AG09309 (cell line): ENCODE data around the gene ZBTB11.
"Not testable (repeated sequence)": the region's sequence is repeated elsewhere in the genome, so short reads cannot be mapped to it uniquely, and the experiment has no call there.

Experiments
- DNase-seq: peaks from one replicate; pipeline ENCODE4 v3.0.0-alpha.2; 2010; ENCODE audit warnings: low read depth
- H3K4me3 ChIP-seq: 2 replicates; pipeline ENCODE4 v1.5.1; 2011; ENCODE audit warnings: mild to moderate bottlenecking, low read depth, low read length, moderate library complexity; ENCODE audit not compliant: control insufficient read depth
- CTCF ChIP-seq: IDR thresholded peaks from 2 replicates; pipeline ENCODE4 v1.5.1; 2011; ENCODE audit warnings: mild to moderate bottlenecking, low read depth, low read length, inconsistent platforms; ENCODE audit not compliant: insufficient read depth, control insufficient read depth; ENCODE audit errors: missing control alignments

Gene ZBTB11

GRCh38 chr3:101615525-101615924 is 61.4 kb downstream of the ZBTB11 start:
- no peak for DNase-seq
- H3K4me3 ChIP-seq = no peak overlapping the region
- TF ChIP-seq CTCF = no peak

- H3K4me3 ChIP-seq, DNase-seq: not testable (repeated sequence)
Measured at GRCh38 chr3:101613014-101613413, 63.9 kb downstream of the ZBTB11 start.

GRCh38 chr3:101611023-101611422 is 65.9 kb downstream of the ZBTB11 start:
- TF ChIP-seq CTCF = no peak
- DNase-seq = no peak
- no peak overlapping the region for H3K4me3 ChIP-seq

GRCh38 chr3:101605398-101605797 is 71.5 kb downstream of the ZBTB11 start:
- not testable (repeated sequence) for H3K4me3 ChIP-seq, DNase-seq

- no peak for DNase-seq
- H3K4me3 ChIP-seq = no peak overlapping the region
- no peak for TF ChIP-seq CTCF
Measured at GRCh38 chr3:101603184-101603583, 73.7 kb downstream of the ZBTB11 start.

- no peak for DNase-seq
- no peak for TF ChIP-seq CTCF
- H3K4me3 ChIP-seq = no peak overlapping the region
Measured at GRCh38 chr3:101602731-101603130, 74.2 kb downstream of the ZBTB11 start.
